ENCODE measurements around the gene NCR1. TPM values are rescaled to one million over a fixed set of nuclear protein-coding genes. Genes with fewer than 3 reads are reported as not detected.
"Not testable (repeated sequence)": the region's sequence is repeated elsewhere in the genome, so short reads cannot be mapped to it uniquely, and the experiment has no call there.

NCR1 gene
- under 1 TPM; 0.31 to 0.43 TPM for total RNA-seq
- 0.44 TPM for polyA plus RNA-seq (ENCODE audit: insufficient read depth, low read depth, low replicate concordance)
- long read RNA-seq, donor 1, result 0 reads
- long read RNA-seq, donor 2, result 0 reads

DNA sequence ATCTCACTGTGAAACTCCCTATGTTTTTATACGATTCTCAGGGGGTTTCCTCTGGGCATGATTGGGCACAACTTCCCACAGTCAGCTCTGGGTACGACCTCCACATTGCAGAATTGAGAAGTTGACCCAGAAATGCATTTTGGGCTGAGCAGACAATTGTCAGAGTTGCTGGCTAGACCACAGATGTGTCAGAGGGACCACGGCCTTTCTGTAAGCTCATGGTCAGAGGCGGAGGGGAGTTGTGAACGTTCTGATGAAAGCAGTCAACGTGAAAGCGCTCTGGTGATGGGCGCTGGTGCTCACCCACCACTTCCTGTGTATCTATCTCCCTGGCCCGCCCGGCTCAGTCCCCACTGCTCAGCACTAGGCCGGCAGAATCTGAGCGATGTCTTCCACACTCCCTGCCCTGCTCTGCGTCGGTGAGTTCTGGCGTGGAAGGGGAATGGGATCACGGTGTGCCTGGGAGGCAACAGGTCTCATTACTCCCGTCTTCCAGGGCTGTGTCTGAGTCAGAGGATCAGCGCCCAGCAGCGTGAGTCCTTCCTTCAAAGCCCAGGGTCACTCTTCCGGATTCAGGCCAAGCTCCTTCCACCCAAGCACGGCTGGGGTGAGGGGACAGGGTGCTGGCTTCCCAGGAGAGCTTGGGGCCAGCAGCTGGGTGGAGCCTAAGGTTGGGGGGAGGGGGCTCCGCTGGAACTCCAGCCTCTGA is at the start of gene NCR1:
Gene NCR1 (plus strand): TSS at position 346 of the 709 bp plus-strand sequence. CDS start 40 bp downstream, at position 386.
- Histone ChIP-seq H3K36me3 (ENCODE audit: low read depth, missing control alignments) (no peaks in the 10 kb centered on the region), H3K27ac (no peak within 1 kb of the TSS), H3K4me3 (no peak within 1 kb of the TSS), H3K4me1 (no peaks in the 10 kb centered on the region), H3K27me3 (no peaks in the 10 kb centered on the region), H3K9me3 (no peaks in the 10 kb centered on the region)
- intact Hi-C loops (cut with DNase I; ENCODE audit: low total_unique reads), result no loop called here
- TF ChIP-seq, protein P1, sequence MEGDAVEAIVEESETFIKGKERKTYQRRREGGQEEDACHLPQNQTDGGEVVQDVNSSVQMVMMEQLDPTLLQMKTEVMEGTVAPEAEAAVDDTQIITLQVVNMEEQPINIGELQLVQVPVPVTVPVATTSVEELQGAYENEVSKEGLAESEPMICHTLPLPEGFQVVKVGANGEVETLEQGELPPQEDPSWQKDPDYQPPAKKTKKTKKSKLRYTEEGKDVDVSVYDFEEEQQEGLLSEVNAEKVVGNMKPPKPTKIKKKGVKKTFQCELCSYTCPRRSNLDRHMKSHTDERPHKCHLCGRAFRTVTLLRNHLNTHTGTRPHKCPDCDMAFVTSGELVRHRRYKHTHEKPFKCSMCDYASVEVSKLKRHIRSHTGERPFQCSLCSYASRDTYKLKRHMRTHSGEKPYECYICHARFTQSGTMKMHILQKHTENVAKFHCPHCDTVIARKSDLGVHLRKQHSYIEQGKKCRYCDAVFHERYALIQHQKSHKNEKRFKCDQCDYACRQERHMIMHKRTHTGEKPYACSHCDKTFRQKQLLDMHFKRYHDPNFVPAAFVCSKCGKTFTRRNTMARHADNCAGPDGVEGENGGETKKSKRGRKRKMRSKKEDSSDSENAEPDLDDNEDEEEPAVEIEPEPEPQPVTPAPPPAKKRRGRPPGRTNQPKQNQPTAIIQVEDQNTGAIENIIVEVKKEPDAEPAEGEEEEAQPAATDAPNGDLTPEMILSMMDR (IDR thresholded peaks at IDR 0.05), result no peak
- TF ChIP-seq POLR2A (IDR thresholded peaks at IDR 0.05), result no peak
- DNase-seq, result no peak
- WGBS, 2 donors, result 34 to 35% methylated on average over 19 to 22 of the region's 22 CpGs

- H3K4me3 ChIP-seq; H3K9me3 ChIP-seq; DNase-seq; H3K27me3 ChIP-seq; H3K36me3 ChIP-seq (ENCODE audit: low read depth, missing control alignments); H3K4me1 ChIP-seq; H3K27ac ChIP-seq; intact Hi-C loops (cut with DNase I; ENCODE audit: low total_unique reads): not testable (repeated sequence)
- 82 to 95% methylated on average over 3 of the region's 3 CpGs for WGBS, 2 donors
Observed at GRCh38 chr19:54858476-54858875, 47.5 kb upstream of the NCR1 start.

DNA sequence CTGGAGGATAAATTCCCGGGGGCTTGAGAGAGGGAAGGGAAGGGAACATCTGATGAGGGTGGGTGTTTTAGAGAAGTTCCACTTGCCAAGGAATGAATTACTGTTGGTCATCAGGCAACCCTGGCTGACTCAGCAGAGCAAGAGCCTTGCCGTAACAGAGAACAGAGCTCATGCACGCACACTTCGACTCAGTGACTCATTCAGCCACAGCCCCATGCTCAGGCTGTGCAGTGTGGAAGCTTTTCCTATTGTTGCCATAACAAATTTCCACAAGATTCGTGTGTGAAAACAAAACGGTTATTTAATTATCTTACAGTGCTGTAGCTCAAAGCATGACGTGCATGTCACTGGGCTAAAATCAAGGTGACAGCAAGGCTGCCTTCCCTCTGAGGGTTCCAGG is 46.5 kb upstream of the NCR1 start:
- H3K36me3 ChIP-seq (ENCODE audit: low read depth, missing control alignments); H3K4me3 ChIP-seq; H3K4me1 ChIP-seq; DNase-seq; H3K27ac ChIP-seq; H3K9me3 ChIP-seq; intact Hi-C loops (cut with DNase I; ENCODE audit: low total_unique reads); H3K27me3 ChIP-seq: not testable (repeated sequence)
- WGBS, 2 donors, result 69 to 75% methylated on average over 7 of the region's 7 CpGs

DNA sequence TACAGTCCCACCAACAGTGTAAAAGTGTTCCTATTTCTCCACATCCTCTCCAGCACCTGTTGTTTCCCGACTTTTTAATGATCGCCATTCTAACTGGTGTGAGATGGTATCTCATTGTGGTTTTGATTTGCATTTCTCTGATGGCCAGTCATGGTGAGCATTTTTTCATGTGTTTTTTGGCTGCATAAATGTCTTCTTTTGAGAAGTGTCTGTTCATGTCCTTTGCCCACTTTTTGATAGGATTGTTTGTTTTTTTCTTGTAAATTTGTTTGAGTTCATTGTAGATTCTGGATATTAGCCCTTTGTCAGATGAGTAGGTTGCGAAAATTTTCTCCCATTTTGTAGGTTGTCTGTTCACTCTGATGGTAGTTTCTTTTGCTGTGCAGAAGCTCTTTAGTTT is 42.5 kb upstream of the NCR1 start:
- H3K27ac ChIP-seq; intact Hi-C loops (cut with DNase I; ENCODE audit: low total_unique reads): not testable (repeated sequence)
- 100% methylated on average over 1 to 2 of the region's 3 CpGs for WGBS, 2 donors

GRCh38 chr19:54871696-54872095 is 34.3 kb upstream of the NCR1 start:
- Histone ChIP-seq H3K27me3 (no peaks in the 10 kb centered on the region), H3K36me3 (ENCODE audit: low read depth, missing control alignments) (no peaks in the 10 kb centered on the region), H3K27ac (no peak overlapping the region), H3K4me1 (no peaks in the 10 kb centered on the region), H3K4me3 (no peak overlapping the region), H3K9me3 (no peaks in the 10 kb centered on the region)
- TF ChIP-seq, protein P1 (IDR thresholded peaks at IDR 0.05), result no peak
- intact Hi-C loops (cut with DNase I; ENCODE audit: low total_unique reads), result no loop called here
- no peak for DNase-seq
- WGBS, 2 donors, result 83 to 84% methylated on average over 3 of the region's 3 CpGs

More for the DNA sequence above, 42.5 kb upstream of the NCR1 start:
- not testable (repeated sequence) for H3K36me3 ChIP-seq (ENCODE audit: low read depth, missing control alignments); H3K9me3 ChIP-seq; H3K4me1 ChIP-seq; DNase-seq; H3K4me3 ChIP-seq; H3K27me3 ChIP-seq

DNA sequence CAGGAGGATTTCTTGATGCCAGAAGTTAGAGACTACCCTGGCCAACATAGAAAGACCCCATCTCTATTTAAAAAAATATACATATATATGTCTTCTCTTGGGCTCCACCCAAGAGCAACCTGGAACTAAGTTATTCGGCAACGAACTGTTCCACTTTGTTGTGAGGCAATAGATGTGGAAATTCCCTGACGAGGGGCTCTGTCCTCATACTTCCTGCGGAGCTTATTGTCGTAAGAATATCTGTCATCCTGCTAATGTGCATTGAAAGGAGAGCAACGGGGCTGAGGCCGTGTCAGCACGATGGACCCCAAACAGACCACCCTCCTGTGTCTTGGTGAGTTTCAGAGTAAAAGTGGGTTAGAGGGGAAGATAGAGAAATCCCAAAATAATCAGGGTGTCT is 32.0 kb upstream of the NCR1 start, which contains the start of gene FCAR:
Gene FCAR (plus strand): TSS at position 246 of the 400 bp plus-strand sequence. CDS start 55 bp downstream, at position 301.
- Histone ChIP-seq H3K27ac (no peak within 1 kb of the TSS), H3K27me3 (no peaks in the 10 kb centered on the region), H3K9me3 (no peaks in the 10 kb centered on the region), H3K4me3 (no peak within 1 kb of the TSS), H3K4me1 (no peaks in the 10 kb centered on the region), H3K36me3 (ENCODE audit: low read depth, missing control alignments) (no peaks in the 10 kb centered on the region)
- intact Hi-C loops (cut with DNase I; ENCODE audit: low total_unique reads), result no loop called here
- no peak for DNase-seq
- 78 to 80% methylated on average over 8 of the region's 8 CpGs for WGBS, 2 donors
- TF ChIP-seq, protein P1 (IDR thresholded peaks at IDR 0.05), result no peak
- TF ChIP-seq POLR2A (IDR thresholded peaks at IDR 0.05), result no peak

Data from testis (tissue), 5 donors.